Upper lobe of left lung (tissue), 4 donors: Measurements from ENCODE around the gene STAC.

ENCODE experiments used
- POLR2A ChIP-seq, 4 donors: fragments of 450-650 bp; IDR thresholded peaks; one replicate each; pipeline ENCODE4 v1.5.1; 2016 to 2017; ENCODE audit warnings: antibody characterized with exemption in 4 of 4, mild to moderate bottlenecking in 2 of 4
- TF ChIP-seq, protein P1 (sequence below), 6 experiments: fragments of 450-650 bp in 4 of 6; fragments of 200-600 bp in 2 of 6; sonication (generic) in 2 of 6; IDR thresholded peaks; one replicate each; pipeline ENCODE4 v1.5.1; 2016 to 2019; ENCODE audit warnings: antibody characterized with exemption in 6 of 6

DNA sequence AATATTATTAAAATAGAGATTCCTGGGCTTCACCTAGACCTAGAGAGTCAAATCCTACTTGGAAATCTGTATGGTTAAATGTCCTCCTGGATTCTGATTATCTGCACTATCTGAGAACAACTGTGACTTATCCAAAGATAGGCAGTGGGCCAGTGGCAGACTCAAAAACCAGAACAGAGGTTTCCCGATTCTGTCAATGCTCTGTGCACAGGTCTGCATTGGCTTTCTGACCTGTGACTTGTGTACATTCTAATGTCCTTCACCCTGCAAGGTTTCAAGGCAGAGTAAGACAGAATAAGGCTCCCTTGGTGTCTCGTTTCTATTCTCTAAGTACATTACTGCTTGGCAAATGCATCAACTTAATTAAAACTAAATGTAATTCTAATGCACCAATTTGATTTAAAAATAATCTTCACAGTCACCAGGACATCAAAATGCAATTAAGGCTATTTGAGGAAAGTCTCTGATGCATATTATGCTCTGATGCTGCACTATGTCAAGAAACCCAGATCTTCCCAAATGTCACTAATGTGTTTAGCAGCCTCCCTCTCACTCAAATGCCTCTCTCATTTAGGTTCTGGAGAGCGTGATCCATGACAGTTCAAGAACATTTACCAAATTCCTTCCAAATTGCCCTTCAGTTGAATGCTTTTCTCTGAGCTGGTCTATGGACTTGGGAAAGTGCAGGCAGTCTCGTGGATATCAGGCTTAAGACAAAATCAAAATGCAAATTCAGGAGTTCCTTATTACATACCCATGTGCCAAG lies 140.1 kb downstream of the STAC start:
- TF ChIP-seq, protein P1, sequence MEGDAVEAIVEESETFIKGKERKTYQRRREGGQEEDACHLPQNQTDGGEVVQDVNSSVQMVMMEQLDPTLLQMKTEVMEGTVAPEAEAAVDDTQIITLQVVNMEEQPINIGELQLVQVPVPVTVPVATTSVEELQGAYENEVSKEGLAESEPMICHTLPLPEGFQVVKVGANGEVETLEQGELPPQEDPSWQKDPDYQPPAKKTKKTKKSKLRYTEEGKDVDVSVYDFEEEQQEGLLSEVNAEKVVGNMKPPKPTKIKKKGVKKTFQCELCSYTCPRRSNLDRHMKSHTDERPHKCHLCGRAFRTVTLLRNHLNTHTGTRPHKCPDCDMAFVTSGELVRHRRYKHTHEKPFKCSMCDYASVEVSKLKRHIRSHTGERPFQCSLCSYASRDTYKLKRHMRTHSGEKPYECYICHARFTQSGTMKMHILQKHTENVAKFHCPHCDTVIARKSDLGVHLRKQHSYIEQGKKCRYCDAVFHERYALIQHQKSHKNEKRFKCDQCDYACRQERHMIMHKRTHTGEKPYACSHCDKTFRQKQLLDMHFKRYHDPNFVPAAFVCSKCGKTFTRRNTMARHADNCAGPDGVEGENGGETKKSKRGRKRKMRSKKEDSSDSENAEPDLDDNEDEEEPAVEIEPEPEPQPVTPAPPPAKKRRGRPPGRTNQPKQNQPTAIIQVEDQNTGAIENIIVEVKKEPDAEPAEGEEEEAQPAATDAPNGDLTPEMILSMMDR (IDR thresholded peaks at IDR 0.05): no peak
- TF ChIP-seq POLR2A (IDR thresholded peaks at IDR 0.05): no peak
